Stimulated activated CD4-positive, alpha-beta T cell treated with anti-CD3 and anti-CD28 coated beads, Interleukin-4, amount 100 ng/mL, for 24 hours (primary cell): ENCODE results near the gene AKT3.

Experiments
- DNase-seq: peaks from one replicate; pipeline ENCODE4 v3.0.0-alpha.2; 2020

The AKT3 gene

GRCh38 chr1:243549108-243549507 is 300.9 kb downstream of the AKT3 start:
- no peak for DNase-seq

GRCh38 chr1:243548516-243548915 is 301.5 kb downstream of the AKT3 start:
- no peak for DNase-seq

- DNase-seq = no peak
These were observed 302.2 kb downstream of the AKT3 start for GRCh38 chr1:243547891-243548290.

- DNase-seq = no peak
These were observed 303.6 kb downstream of the AKT3 start for GRCh38 chr1:243546457-243546856.

- no peak for DNase-seq
These were observed 306.5 kb downstream of the AKT3 start for GRCh38 chr1:243543501-243543900.

GRCh38 chr1:243542739-243543415 is 307.2 kb downstream of the AKT3 start:
- no peak for DNase-seq

- DNase-seq = no peak
These were observed 310.4 kb downstream of the AKT3 start for GRCh38 chr1:243539636-243540035.

GRCh38 chr1:243535014-243535413 is 315.0 kb downstream of the AKT3 start:
- DNase-seq = no peak

GRCh38 chr1:243529512-243529911 is 320.5 kb downstream of the AKT3 start:
- DNase-seq = no peak

- no peak for DNase-seq
These were observed 321.5 kb downstream of the AKT3 start for GRCh38 chr1:243528459-243529121.

GRCh38 chr1:243526180-243526579 is 323.9 kb downstream of the AKT3 start:
- no peak for DNase-seq

GRCh38 chr1:243525085-243525487 is 325.0 kb downstream of the AKT3 start:
- no peak for DNase-seq

GRCh38 chr1:243523766-243524165 is 326.3 kb downstream of the AKT3 start:
- DNase-seq = no peak

GRCh38 chr1:243520831-243521230 is 329.2 kb downstream of the AKT3 start:
- no peak for DNase-seq

- DNase-seq = no peak
These were observed 335.1 kb downstream of the AKT3 start for GRCh38 chr1:243514927-243515326.

GRCh38 chr1:243513726-243514491 is 336.1 kb downstream of the AKT3 start:
- DNase-seq = no peak

GRCh38 chr1:243510928-243511327 is 339.1 kb downstream of the AKT3 start:
- DNase-seq = no peak

- no peak for DNase-seq
These were observed 341.1 kb downstream of the AKT3 start for GRCh38 chr1:243508943-243509342.

- DNase-seq = no peak
These were observed 341.7 kb downstream of the AKT3 start for GRCh38 chr1:243508303-243508713.

- DNase-seq = no peak
These were observed 342.3 kb downstream of the AKT3 start for GRCh38 chr1:243507672-243508302.

GRCh38 chr1:243507001-243507671 is 342.9 kb downstream of the AKT3 start:
- no peak for DNase-seq

GRCh38 chr1:243505986-243506689 is 343.9 kb downstream of the AKT3 start:
- no peak for DNase-seq
